ENCODE results near the gene GALNT10.

GALNT10 gene

DNA sequence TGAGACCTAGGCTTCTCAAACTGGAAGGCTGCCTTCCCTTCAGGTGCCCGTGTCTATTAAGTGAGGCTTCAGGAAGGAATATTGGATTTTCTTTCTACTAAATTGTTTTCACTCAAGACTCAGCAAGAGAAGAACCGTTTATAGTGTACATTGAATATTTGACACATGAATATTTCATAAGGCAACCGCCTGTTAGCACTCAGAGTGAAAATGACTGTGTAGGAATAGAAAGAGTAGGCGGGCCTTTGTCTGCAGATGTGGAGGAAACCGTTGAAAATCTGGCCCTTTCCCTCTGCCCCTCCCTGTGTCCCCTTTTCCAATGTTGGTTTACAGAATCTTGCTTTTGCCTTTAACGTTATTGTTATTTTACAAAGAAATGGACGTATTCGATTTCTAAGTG, 261.4 kb downstream of the GALNT10 start:
- H3K27ac Mint-ChIP-seq = no peak overlapping the region
- H3K36me3 Mint-ChIP-seq (ENCODE audit: low read depth) = peaks cover 35% of the 10 kb centered on the region
- H3K4me3 Mint-ChIP-seq = no peak overlapping the region
- ATAC-seq = no peak
- peaks cover 28% of the 10 kb centered on the region for H3K4me1 Mint-ChIP-seq
- no peak for DNase-seq
- no peaks in the 10 kb centered on the region for H3K9me3 Mint-ChIP-seq
- H3K27me3 Mint-ChIP-seq = no peaks in the 10 kb centered on the region

DNA sequence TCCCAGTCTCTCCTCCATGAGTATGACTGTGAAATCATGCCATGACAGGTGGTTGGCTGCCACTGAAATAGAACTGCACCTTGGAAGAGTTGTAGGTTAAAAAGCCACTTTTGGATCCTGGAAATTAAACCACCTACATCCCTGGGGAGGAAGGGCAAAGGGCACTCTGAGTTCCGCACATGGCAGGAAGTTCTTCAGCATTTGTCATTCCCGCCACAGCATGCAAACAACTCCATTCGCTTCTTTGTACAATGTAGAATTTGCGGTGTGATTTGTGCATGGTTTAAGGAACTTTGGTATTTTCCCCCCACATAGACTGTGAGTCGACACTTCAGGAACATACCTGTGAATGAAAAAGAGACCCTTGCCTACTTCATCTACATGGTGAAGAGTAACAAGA, 265.1 kb downstream of the GALNT10 start:
- Mint-ChIP-seq H3K9me3 (no peaks in the 10 kb centered on the region), H3K4me3 (no peak overlapping the region), H3K27ac (no peak overlapping the region), H3K27me3 (no peaks in the 10 kb centered on the region), H3K36me3 (ENCODE audit: low read depth) (peaks cover 41% of the 10 kb centered on the region), H3K4me1 (peaks cover 3% of the 10 kb centered on the region)
- no peak for DNase-seq
- no peak for ATAC-seq

DNA sequence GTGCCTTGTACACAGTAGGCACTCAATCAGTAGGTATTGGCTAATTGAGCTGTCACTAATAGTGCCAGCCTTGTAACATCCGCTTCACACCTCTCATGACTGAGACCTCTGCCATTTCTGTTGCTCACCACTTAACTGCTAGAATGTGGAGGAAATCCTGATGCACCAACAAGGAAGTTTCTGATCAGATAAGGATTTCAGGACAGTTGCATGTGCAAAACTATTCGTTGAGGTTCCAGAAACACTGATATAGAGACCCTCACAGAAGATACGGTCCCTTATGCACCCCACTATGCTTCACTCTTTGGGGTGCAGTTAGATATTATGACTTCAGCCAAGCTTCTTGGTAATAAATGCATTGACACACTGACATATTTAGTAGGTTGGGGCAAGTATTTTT, 266.0 kb downstream of the GALNT10 start:
- no peaks in the 10 kb centered on the region for H3K9me3 Mint-ChIP-seq
- DNase-seq (no peak), ATAC-seq (no peak)
- H3K36me3 Mint-ChIP-seq (ENCODE audit: low read depth) = peaks cover 35% of the 10 kb centered on the region
- H3K27me3 Mint-ChIP-seq = no peaks in the 10 kb centered on the region
- H3K4me1 Mint-ChIP-seq = no peaks in the 10 kb centered on the region
- no peak overlapping the region for H3K4me3 Mint-ChIP-seq
- no peak overlapping the region for H3K27ac Mint-ChIP-seq

DNA sequence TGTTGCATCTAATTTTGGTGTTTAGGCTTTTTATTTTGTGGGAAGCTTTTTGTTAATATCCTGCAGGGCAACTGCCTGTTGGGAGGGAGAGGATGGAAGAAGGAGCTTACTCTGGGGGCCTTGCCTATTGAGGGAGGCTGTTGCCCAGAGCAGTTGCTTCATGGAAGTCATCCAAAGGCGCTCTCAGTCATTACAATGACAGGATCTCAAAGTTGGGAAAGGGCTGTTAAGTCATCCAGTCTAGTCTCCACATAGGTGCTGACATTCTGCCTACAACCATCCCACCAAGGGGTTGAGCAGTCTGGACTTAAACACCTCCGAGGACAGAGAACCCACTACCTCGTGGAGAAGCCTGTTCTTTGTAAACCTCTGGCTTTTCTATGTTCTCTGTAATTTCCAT, 268.5 kb downstream of the GALNT10 start:
- no peak for DNase-seq
- no peaks in the 10 kb centered on the region for H3K4me1 Mint-ChIP-seq
- no peak overlapping the region for H3K4me3 Mint-ChIP-seq
- no peak overlapping the region for H3K27ac Mint-ChIP-seq
- no peaks in the 10 kb centered on the region for H3K9me3 Mint-ChIP-seq
- peaks cover 22% of the 10 kb centered on the region for H3K36me3 Mint-ChIP-seq (ENCODE audit: low read depth)
- H3K27me3 Mint-ChIP-seq = no peaks in the 10 kb centered on the region
- ATAC-seq = no peak

DNA sequence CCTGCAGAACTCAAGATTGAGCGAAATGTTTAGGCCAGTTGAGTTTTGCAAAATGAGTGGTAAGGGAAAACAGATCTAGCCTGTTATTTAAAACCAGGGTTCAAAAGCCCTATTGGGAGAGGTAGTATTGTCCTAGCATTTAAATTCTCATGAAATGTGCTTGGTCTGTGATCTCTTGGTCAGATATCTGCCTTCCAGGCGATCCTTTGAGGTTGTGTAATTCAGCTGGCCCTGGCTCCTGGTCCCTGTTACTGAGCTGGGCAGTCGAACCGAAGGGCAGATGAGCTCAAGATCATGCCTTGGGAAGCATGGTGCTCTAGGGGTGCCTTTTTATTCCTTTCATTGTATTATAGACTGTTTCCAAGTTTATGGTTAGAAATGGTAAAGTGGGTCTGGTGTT, 269.6 kb downstream of the GALNT10 start:
- DNase-seq (no peak), ATAC-seq (no peak)
- peaks cover 16% of the 10 kb centered on the region for H3K36me3 Mint-ChIP-seq (ENCODE audit: low read depth)
- H3K27me3 Mint-ChIP-seq = no peaks in the 10 kb centered on the region
- H3K9me3 Mint-ChIP-seq = no peaks in the 10 kb centered on the region
- no peaks in the 10 kb centered on the region for H3K4me1 Mint-ChIP-seq
- H3K27ac Mint-ChIP-seq = no peak overlapping the region
- H3K4me3 Mint-ChIP-seq = no peak overlapping the region

DNA sequence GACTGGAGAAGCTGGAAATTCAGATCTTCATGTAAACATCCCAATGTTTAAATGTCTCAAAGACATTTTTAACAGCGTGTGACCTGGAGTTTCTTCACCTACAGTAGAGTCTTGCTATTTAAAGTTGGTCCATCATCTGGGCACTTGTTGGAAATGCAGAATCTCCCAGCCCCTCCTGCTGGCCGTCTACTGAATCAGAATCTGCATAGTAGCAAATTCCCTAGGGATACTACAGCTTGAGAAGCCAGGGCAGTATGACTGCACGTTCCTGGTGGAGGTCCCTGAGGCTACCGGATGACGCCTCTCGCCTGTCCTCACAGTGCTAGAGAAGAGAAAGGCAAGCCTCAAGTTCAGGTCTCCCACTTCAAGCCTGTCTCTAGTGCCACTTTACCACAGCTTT, 271.0 kb downstream of the GALNT10 start:
- Mint-ChIP-seq H3K4me1 (no peaks in the 10 kb centered on the region), H3K9me3 (no peaks in the 10 kb centered on the region), H3K27me3 (no peaks in the 10 kb centered on the region), H3K36me3 (ENCODE audit: low read depth) (peaks cover 8% of the 10 kb centered on the region), H3K27ac (no peak overlapping the region), H3K4me3 (no peak overlapping the region)
- ATAC-seq = no peak
- DNase-seq = no peak

DNA sequence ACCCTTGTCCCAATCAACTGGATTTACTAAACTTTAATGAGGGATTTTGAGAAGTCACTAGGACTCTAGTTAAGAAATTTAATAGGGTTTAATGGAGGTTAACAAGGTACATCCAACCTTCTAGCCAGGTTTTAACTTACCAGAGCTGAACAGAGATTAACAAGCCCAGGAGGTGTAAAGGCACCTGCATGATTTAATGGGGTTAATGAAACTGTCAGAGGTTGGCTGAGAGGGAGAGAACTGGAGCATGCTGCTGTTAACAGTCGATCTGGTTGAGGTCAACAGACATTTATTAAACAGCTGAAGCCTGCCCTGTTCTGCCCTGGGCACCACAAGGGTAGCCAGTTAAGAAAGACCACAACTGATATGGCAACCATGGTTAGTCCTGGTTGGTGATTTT, 273.9 kb downstream of the GALNT10 start:
- peaks cover 13% of the 10 kb centered on the region for H3K27me3 Mint-ChIP-seq
- no peak overlapping the region for H3K4me3 Mint-ChIP-seq
- no peaks in the 10 kb centered on the region for H3K9me3 Mint-ChIP-seq
- H3K4me1 Mint-ChIP-seq = no peaks in the 10 kb centered on the region
- DNase-seq (no peak), ATAC-seq (no peak)
- H3K27ac Mint-ChIP-seq = no peak overlapping the region
- H3K36me3 Mint-ChIP-seq (ENCODE audit: low read depth) = no peaks in the 10 kb centered on the region

DNA sequence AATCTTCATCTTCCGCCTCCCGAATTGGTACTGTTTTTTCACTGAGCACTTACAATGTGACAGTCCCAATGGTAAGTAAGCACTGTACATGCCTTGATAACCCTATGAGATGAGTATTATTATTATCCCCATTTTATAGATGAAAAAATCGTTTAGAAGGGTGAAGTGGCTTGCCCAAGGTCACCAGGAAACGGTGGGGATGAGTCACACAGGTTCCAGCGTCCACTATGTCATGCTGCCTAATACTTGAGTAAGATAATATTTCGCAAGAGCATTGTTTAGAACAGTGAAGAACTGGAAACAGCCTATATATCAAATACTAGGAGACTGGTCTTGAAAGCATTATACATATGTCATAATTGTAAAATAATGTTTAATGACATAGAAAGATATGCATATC, 274.6 kb downstream of the GALNT10 start:
- Mint-ChIP-seq H3K27ac (no peak overlapping the region), H3K27me3 (peaks cover 16% of the 10 kb centered on the region), H3K4me3 (no peak overlapping the region), H3K36me3 (ENCODE audit: low read depth) (no peaks in the 10 kb centered on the region), H3K9me3 (no peaks in the 10 kb centered on the region), H3K4me1 (no peaks in the 10 kb centered on the region)
- ATAC-seq (no peak), DNase-seq (no peak)

DNA sequence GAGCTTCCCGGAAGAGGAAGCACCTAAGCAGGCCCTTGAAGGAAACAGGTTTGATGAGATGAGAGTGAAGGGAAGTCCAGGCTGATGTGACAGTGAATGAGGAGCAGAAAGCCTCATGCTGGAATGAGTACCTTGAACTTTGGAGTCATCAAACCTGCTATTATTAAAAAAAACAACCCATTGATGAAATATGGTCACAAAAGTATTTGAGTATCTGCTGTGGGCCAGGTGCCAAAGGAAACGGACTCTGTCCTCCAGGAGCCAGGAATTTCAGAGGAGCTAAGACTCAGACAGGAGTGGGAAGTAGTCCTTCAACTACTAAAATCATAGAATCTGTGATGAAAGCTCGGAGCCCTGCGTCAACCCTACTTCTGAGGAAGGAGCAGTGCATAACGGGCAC, 275.6 kb downstream of the GALNT10 start:
- Mint-ChIP-seq H3K27ac (no peak overlapping the region), H3K4me3 (no peak overlapping the region), H3K9me3 (no peaks in the 10 kb centered on the region), H3K27me3 (peaks cover 26% of the 10 kb centered on the region), H3K4me1 (no peaks in the 10 kb centered on the region), H3K36me3 (ENCODE audit: low read depth) (no peaks in the 10 kb centered on the region)
- ATAC-seq = no peak
- no peak for DNase-seq

DNA sequence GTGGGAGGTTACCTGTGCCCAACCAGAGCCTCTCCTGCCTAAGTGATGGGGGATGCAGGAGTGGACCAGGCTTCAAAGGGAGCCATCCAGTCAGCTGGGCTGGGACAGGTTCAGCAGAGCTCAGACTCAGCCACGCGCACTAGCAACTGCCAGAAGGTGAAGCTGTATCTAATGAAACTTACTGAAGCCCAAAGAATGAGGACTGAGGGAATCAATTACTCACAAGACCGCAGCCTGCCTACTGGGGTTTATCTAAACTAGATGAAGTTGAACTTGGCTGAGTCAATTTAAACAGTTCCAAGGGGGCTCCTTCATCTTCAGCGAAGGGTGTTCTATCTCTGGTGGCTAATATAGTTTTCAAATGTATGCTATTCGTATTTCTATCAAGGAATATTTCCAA, 276.1 kb downstream of the GALNT10 start:
- DNase-seq = no peak
- peaks cover 2% of the 10 kb centered on the region for H3K4me1 Mint-ChIP-seq
- no peak for ATAC-seq
- H3K36me3 Mint-ChIP-seq (ENCODE audit: low read depth) = no peaks in the 10 kb centered on the region
- H3K27ac Mint-ChIP-seq = no peak overlapping the region
- no peaks in the 10 kb centered on the region for H3K9me3 Mint-ChIP-seq
- peaks cover 31% of the 10 kb centered on the region for H3K27me3 Mint-ChIP-seq
- no peak overlapping the region for H3K4me3 Mint-ChIP-seq

DNA sequence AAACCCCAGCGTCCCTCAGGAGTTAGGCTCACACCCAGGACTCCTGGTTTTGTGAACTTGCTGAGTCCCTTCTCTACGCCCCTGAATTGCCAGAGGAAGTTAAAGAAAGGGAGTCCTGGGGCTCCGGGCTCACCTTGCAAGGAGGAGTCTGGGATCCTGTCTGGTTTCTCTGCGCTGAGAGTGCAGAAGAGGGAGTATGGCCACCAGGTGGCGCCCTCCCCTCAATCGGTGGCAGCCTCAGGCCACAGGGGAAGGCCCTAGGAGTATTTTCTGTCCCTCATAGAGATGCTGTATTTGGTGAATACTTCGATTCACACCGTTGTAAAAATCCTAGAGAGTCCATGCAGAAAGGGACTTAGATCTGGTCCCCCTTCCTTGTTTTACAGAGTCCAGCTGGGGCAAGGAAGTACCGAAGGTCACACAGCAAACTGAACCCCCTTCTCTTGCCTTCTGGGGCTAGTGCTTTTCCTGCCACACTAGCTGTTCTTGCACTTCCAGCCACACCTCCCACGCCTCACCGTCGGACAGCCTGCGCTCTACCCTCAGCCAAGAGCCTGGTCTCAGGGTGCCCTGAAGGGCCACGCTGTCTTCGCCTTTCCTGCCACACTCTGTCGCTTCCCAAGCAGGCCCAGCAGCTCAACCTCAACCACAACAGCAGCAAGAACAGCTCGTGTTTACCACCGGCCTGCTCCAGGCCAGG, 277.3 kb downstream of the GALNT10 start:
- Mint-ChIP-seq H3K27ac (no peak overlapping the region), H3K4me1 (peaks cover 2% of the 10 kb centered on the region), H3K4me3 (no peak overlapping the region), H3K27me3 (peaks cover 41% of the 10 kb centered on the region), H3K36me3 (ENCODE audit: low read depth) (no peaks in the 10 kb centered on the region), H3K9me3 (no peaks in the 10 kb centered on the region)
- ATAC-seq (peak; percentile 91), DNase-seq (peak; percentile 85)

DNA sequence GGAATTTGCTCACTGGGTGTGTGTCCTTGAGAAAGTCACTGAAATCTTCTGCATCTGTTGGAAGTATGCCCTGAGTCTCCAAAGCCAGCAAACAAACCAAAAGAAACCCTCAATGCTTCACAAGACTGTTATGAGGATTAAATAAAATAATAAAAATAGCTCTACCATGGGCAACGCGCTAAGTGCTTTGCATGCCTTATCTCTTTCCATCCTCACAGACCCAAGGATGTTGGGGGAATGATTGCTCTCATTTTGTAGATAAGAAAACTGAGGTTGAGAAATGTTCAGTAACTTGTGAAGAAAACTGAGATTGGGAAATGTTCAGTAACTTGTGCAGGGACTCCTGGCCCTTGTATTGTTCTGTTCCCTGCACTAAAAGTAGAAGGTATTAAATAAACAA, 279.6 kb downstream of the GALNT10 start:
- Mint-ChIP-seq H3K27ac (no peak overlapping the region), H3K36me3 (ENCODE audit: low read depth) (no peaks in the 10 kb centered on the region), H3K27me3 (peaks cover 63% of the 10 kb centered on the region), H3K4me1 (peaks cover 23% of the 10 kb centered on the region), H3K4me3 (no peak overlapping the region), H3K9me3 (no peaks in the 10 kb centered on the region)
- DNase-seq = no peak
- no peak for ATAC-seq
